Hepatocyte (in vitro differentiated cells): Measurements from ENCODE around the gene NPAS3. TPM values are rescaled to one million over a fixed set of nuclear protein-coding genes. Genes with fewer than 3 reads are reported as not detected.

Experiments
- DNase-seq: peaks from one replicate; pipeline ENCODE4 v3.0.0-alpha.2; 2016; ENCODE audit warnings: low spot score
- H2AFZ ChIP-seq: fragments of 200-600 bp; sonication (generic); 2 replicates; pipeline ENCODE4 v1.6.0; 2016; ENCODE audit warnings: antibody characterized with exemption, mild to moderate bottlenecking
- H3K27ac ChIP-seq: fragments of 200-600 bp; sonication (generic); 2 replicates; pipeline ENCODE4 v1.5.1; 2016; ENCODE audit warnings: mild to moderate bottlenecking
- H3K27me3 ChIP-seq: fragments of 200-600 bp; sonication (generic); 2 replicates; pipeline ENCODE4 v1.6.1; 2016
- H3K36me3 ChIP-seq: fragments of 200-600 bp; sonication (generic); replicated peaks from 2 replicates; pipeline ENCODE4 v1.5.1; 2016; ENCODE audit warnings: low read depth; ENCODE audit not compliant: insufficient read depth
- H3K4me1 ChIP-seq: fragments of 200-600 bp; sonication (generic); 2 replicates; pipeline ENCODE4 v1.5.1; 2016; ENCODE audit warnings: mild to moderate bottlenecking, moderate library complexity; ENCODE audit not compliant: insufficient read depth
- H3K4me2 ChIP-seq: fragments of 200-600 bp; sonication (generic); 2 replicates; pipeline ENCODE4 v1.6.0; 2016
- H3K4me3 ChIP-seq: fragments of 200-600 bp; sonication (generic); 2 replicates; pipeline ENCODE4 v1.5.1; 2016; ENCODE audit warnings: mild to moderate bottlenecking
- H3K79me2 ChIP-seq: fragments of 200-600 bp; sonication (generic); 2 replicates; pipeline ENCODE4 v1.6.0; 2017; ENCODE audit warnings: mild to moderate bottlenecking
- H3K9me2 ChIP-seq: fragments of 200-600 bp; sonication (generic); replicated peaks from 2 replicates; pipeline ENCODE4 v1.6.0; 2017; ENCODE audit warnings: mild to moderate bottlenecking; ENCODE audit not compliant: insufficient read depth
- H3K9me3 ChIP-seq: fragments of 200-600 bp; sonication (generic); 2 replicates; pipeline ENCODE4 v1.5.1; 2016; ENCODE audit warnings: low read depth, mild to moderate bottlenecking
- H4K20me1 ChIP-seq: fragments of 200-600 bp; sonication (generic); 2 replicates; pipeline ENCODE4 v1.6.0; 2016; ENCODE audit warnings: mild to moderate bottlenecking; ENCODE audit not compliant: insufficient read depth, poor library complexity, severe bottlenecking
- CTCF ChIP-seq: fragments of 200-600 bp; sonication (generic); IDR thresholded peaks from 2 replicates; pipeline ENCODE4 v1.5.1; 2016; ENCODE audit warnings: antibody characterized with exemption, mild to moderate bottlenecking; ENCODE audit not compliant: poor library complexity
- EZH2 ChIP-seq: fragments of 200-600 bp; sonication (generic); IDR thresholded peaks from 2 replicates; pipeline ENCODE4 v1.6.1; 2016; ENCODE audit warnings: antibody characterized with exemption, mild to moderate bottlenecking, borderline replicate concordance
- EZH2phosphoT487 ChIP-seq: fragments of 200-600 bp; sonication (generic); IDR thresholded peaks from one replicate; pipeline ENCODE4 v1.6.1; 2018; ENCODE audit warnings: antibody characterized with exemption, mild to moderate bottlenecking, low read depth, moderate library complexity; ENCODE audit not compliant: unreplicated experiment, severe bottlenecking
- WGBS: methylation state at CpG from one replicate; pipeline ENCODE4 v1.1.6; 2016; ENCODE audit warnings: low lambda C conversion rate; ENCODE audit errors: missing lambda C conversion rate; 5-methylcytosine and 5-hydroxymethylcytosine counted together
- polyA plus RNA-seq: library from polyadenylated mRNA; unstranded; fragments of >200 nt; fragmentation: Nextera tagmentation; extraction: Ambion mirVana; gene quantifications from 2 replicates; pipeline ENCODE4 v1.2.1, GENCODE V29; 2016
- total RNA-seq: library from RNA; depleted of rRNA; stranded (reverse); fragments of >200 nt; gene quantifications from 2 replicates; pipeline ENCODE4 v1.2.3, GENCODE V29; 2014

The NPAS3 gene
- total and polyA plus RNA-seq, 2 experiments from 2014 or later = 0.11 to 1.1 TPM

- Histone ChIP-seq H2AFZ (no peak overlapping the region), H3K36me3 (no peaks in the 10 kb centered on the region), H3K4me3 (no peak overlapping the region), H3K79me2 (no peaks in the 10 kb centered on the region), H3K27ac (no peak overlapping the region), H3K4me1 (no peaks in the 10 kb centered on the region), H3K4me2 (no peak overlapping the region), H4K20me1 (no peaks in the 10 kb centered on the region), H3K9me2 (no peaks in the 10 kb centered on the region), H3K9me3 (no peaks in the 10 kb centered on the region), H3K27me3 (no peaks in the 10 kb centered on the region)
- TF ChIP-seq EZH2phosphoT487 = no peak
- TF ChIP-seq CTCF = no peak
- no peak for DNase-seq
- 33% methylated on average over 7 of the region's 7 CpGs for WGBS
Measured at GRCh38 chr14:33710273-33710672, 771.6 kb downstream of the NPAS3 start.

GRCh38 chr14:33711194-33711593, 772.5 kb downstream of the NPAS3 start:
- H2AFZ ChIP-seq = no peak overlapping the region
- no peak for DNase-seq
- no peak overlapping the region for H3K4me2 ChIP-seq
- H3K4me3 ChIP-seq = no peak overlapping the region
- TF ChIP-seq CTCF (no peak), EZH2phosphoT487 (no peak), EZH2 (no peak)
- H3K27me3 ChIP-seq = no peaks in the 10 kb centered on the region
- H3K9me3 ChIP-seq = no peaks in the 10 kb centered on the region
- H3K36me3 ChIP-seq = no peaks in the 10 kb centered on the region
- H3K4me1 ChIP-seq = no peaks in the 10 kb centered on the region
- no peaks in the 10 kb centered on the region for H4K20me1 ChIP-seq
- H3K9me2 ChIP-seq = no peaks in the 10 kb centered on the region
- H3K79me2 ChIP-seq = no peaks in the 10 kb centered on the region
- WGBS = 74% methylated on average over 11 of the region's 11 CpGs
- no peak overlapping the region for H3K27ac ChIP-seq

- H3K4me2 ChIP-seq = no peak overlapping the region
- TF ChIP-seq EZH2 = no peak
- TF ChIP-seq EZH2phosphoT487 = no peak
- no peak for TF ChIP-seq CTCF
- H3K36me3 ChIP-seq = no peaks in the 10 kb centered on the region
- H2AFZ ChIP-seq = no peak overlapping the region
- H3K4me1 ChIP-seq = no peaks in the 10 kb centered on the region
- no peak overlapping the region for H3K27ac ChIP-seq
- H3K9me2 ChIP-seq = no peaks in the 10 kb centered on the region
- WGBS = 84% methylated on average over 5 of the region's 5 CpGs
- H4K20me1 ChIP-seq = no peaks in the 10 kb centered on the region
- H3K27me3 ChIP-seq = no peaks in the 10 kb centered on the region
- DNase-seq = no peak
- H3K4me3 ChIP-seq = no peak overlapping the region
- no peaks in the 10 kb centered on the region for H3K9me3 ChIP-seq
- no peaks in the 10 kb centered on the region for H3K79me2 ChIP-seq
Measured at GRCh38 chr14:33711811-33712216, 773.1 kb downstream of the NPAS3 start.

- H3K79me2 ChIP-seq = no peaks in the 10 kb centered on the region
- DNase-seq = no peak
- no peak overlapping the region for H3K4me2 ChIP-seq
- H2AFZ ChIP-seq = no peak overlapping the region
- H3K9me2 ChIP-seq = no peaks in the 10 kb centered on the region
- H4K20me1 ChIP-seq = no peaks in the 10 kb centered on the region
- WGBS = 87% methylated on average over 1 of the region's 1 CpG
- H3K27ac ChIP-seq = no peak overlapping the region
- no peak overlapping the region for H3K4me3 ChIP-seq
- H3K4me1 ChIP-seq = no peaks in the 10 kb centered on the region
- TF ChIP-seq EZH2phosphoT487 = no peak
- no peak for TF ChIP-seq EZH2
- no peak for TF ChIP-seq CTCF
- no peaks in the 10 kb centered on the region for H3K27me3 ChIP-seq
- no peaks in the 10 kb centered on the region for H3K9me3 ChIP-seq
- H3K36me3 ChIP-seq = no peaks in the 10 kb centered on the region
Measured at GRCh38 chr14:33714527-33715226, 776.0 kb downstream of the NPAS3 start.
